Endothelial cell of umbilical vein (primary cell): ENCODE results near the gene RPL4. TPM values are rescaled to one million over a fixed set of nuclear protein-coding genes. Genes with fewer than 3 reads are reported as not detected.

Source experiments
- BruUV-seq: library from RNA; stranded (reverse); fragments of 400-500 nt; replicated peaks from 2 replicates; lab custom pipeline; 2021; lab: Mats Ljungman, UMichigan
- CTCF ChIA-PET: fragments of 300-600, 350-600 bp; sonication (Branson Sonifier 250); formaldehyde crosslinking; loops from one replicate; lab custom pipeline; 2021; ENCODE audit warnings: antibody characterized with exemption, inconsistent platforms; lab: Charles Lee
- POLR2A ChIA-PET: fragments of 300-600, 350-600 bp; sonication (Branson Sonifier 250); formaldehyde crosslinking; loops from one replicate; lab custom pipeline; 2021; ENCODE audit warnings: antibody characterized with exemption, inconsistent platforms; lab: Charles Lee
- DNase-seq: peaks from one replicate; pipeline ENCODE4 v3.0.0-alpha.2; 2011; ENCODE audit warnings: low read depth, low spot score
- FAIRE-seq: peaks from 2 replicates; lab custom pipeline; 2011; peaks lifted over from hg19 to GRCh38; lab: Jason Lieb, UNC
- H2AFZ ChIP-seq: 2 replicates; pipeline ENCODE4 v1.6.0; 2012; ENCODE audit warnings: low read depth, low read length, control low read depth, inconsistent platforms
- H3K27ac ChIP-seq: 2 replicates; pipeline ENCODE4 v1.5.1; 2011; ENCODE audit warnings: low read depth, mild to moderate bottlenecking, control low read depth, low read length, moderate library complexity; ENCODE audit not compliant: insufficient read depth
- H3K27me3 ChIP-seq, 2 experiments: 2 replicates each; pipeline versions ENCODE4 v1.6.0 to v1.6.1; 2011; ENCODE audit warnings: low read length in 2 of 2, mixed read lengths in 1 of 2; ENCODE audit not compliant: control insufficient read depth in 2 of 2, insufficient read depth in 2 of 2
- H3K36me3 ChIP-seq, 2 experiments: 2 replicates in 1 of 2; 3 replicates in 1 of 2; pipeline ENCODE4 v1.5.1; 2011; ENCODE audit warnings: low read length in 2 of 2, mild to moderate bottlenecking in 1 of 2, moderate library complexity in 1 of 2; ENCODE audit not compliant: control insufficient read depth in 2 of 2, insufficient read depth in 2 of 2; ENCODE audit errors: extremely low read depth in 1 of 2
- H3K4me1 ChIP-seq: 3 replicates; pipeline ENCODE4 v1.5.1; 2011; ENCODE audit warnings: mild to moderate bottlenecking, low read length; ENCODE audit not compliant: control insufficient read depth, insufficient read depth; ENCODE audit errors: extremely low read depth
- H3K4me2 ChIP-seq: 2 replicates; pipeline ENCODE4 v1.6.1; 2011; ENCODE audit warnings: low read length, control low read depth, mixed read lengths; ENCODE audit not compliant: insufficient read depth
- H3K4me3 ChIP-seq, 3 experiments: fragments of 200-600 bp in 1 of 3; sonication (generic), shearing (Covaris generic) in 1 of 3; replicated peaks in 1 of 3; 2 replicates each; pipeline ENCODE4 v1.5.1; 2011 to 2016; ENCODE audit warnings: control low read depth in 3 of 3, low read length in 3 of 3, mild to moderate bottlenecking in 2 of 3, inconsistent platforms in 1 of 3, low read depth in 1 of 3, moderate library complexity in 1 of 3; ENCODE audit not compliant: insufficient read depth in 1 of 3
- H3K79me2 ChIP-seq: 2 replicates; pipeline ENCODE4 v1.6.0; 2012; ENCODE audit warnings: low read length, inconsistent platforms; ENCODE audit not compliant: control insufficient read depth, insufficient read depth
- H3K9ac ChIP-seq: replicated peaks from 2 replicates; pipeline ENCODE3; 2011; ENCODE audit warnings: low read length, control low read depth; ENCODE audit not compliant: insufficient read depth; ENCODE audit errors: extremely low read depth
- H3K9me1 ChIP-seq: replicated peaks from 3 replicates; pipeline ENCODE4 v1.6.0; 2011; ENCODE audit warnings: mild to moderate bottlenecking, low read length; ENCODE audit not compliant: control insufficient read depth, insufficient read depth; ENCODE audit errors: extremely low read depth
- H3K9me3 ChIP-seq: replicated peaks from 2 replicates; pipeline ENCODE4 v1.5.1; 2012; ENCODE audit warnings: low read length, inconsistent platforms; ENCODE audit not compliant: control insufficient read depth, insufficient read depth
- H4K20me1 ChIP-seq: replicated peaks from 2 replicates; pipeline ENCODE3; 2011; ENCODE audit warnings: mild to moderate bottlenecking, low read length; ENCODE audit not compliant: control insufficient read depth, insufficient read depth; ENCODE audit errors: extremely low read depth
- EZH2 ChIP-seq: IDR thresholded peaks from 2 replicates; pipeline ENCODE4 v1.6.1; 2012; ENCODE audit warnings: borderline replicate concordance, low read depth, mild to moderate bottlenecking, moderate library complexity, low read length, inconsistent platforms; ENCODE audit not compliant: severe bottlenecking
- FOS ChIP-seq: IDR thresholded peaks from 2 replicates; pipeline ENCODE4 v1.6.1; 2011; ENCODE audit warnings: mild to moderate bottlenecking, low read length, moderate library complexity, borderline replicate concordance; ENCODE audit not compliant: insufficient read depth
- GATA2 ChIP-seq: IDR thresholded peaks from 2 replicates; pipeline ENCODE4 v1.7.0; 2011; ENCODE audit warnings: low read depth, mild to moderate bottlenecking, moderate library complexity, mixed read lengths, low read length; ENCODE audit not compliant: insufficient read length, insufficient read depth
- JUN ChIP-seq: IDR thresholded peaks from 2 replicates; pipeline ENCODE4 v1.6.1; 2011; ENCODE audit warnings: borderline replicate concordance, low read depth; ENCODE audit not compliant: insufficient read length, insufficient read depth
- MYC ChIP-seq: IDR thresholded peaks from one replicate; pipeline ENCODE4 v1.6.1; 2011; ENCODE audit warnings: mild to moderate bottlenecking, low read depth, low read length
- POLR2A ChIP-seq: IDR thresholded peaks from 2 replicates; pipeline ENCODE4 v1.6.1; 2012; ENCODE audit warnings: low read depth, mild to moderate bottlenecking, control low read depth, low read length
- POLR2AphosphoS5 ChIP-seq: IDR thresholded peaks from 2 replicates; pipeline ENCODE4 v1.6.1; 2012; ENCODE audit warnings: low read depth, mild to moderate bottlenecking, control low read depth, low read length, moderate library complexity; ENCODE audit not compliant: insufficient read depth
- dilution Hi-C: fragments of 300-500 bp; cut with MboI; formaldehyde crosslinking; loops from one replicate; pipeline ENCODE4 v1.15.0; 2019; ENCODE audit warnings: low sequenced_read_pairs; ENCODE audit not compliant: extremely low pct_ligation_motif_present
- intact Hi-C: fragments of 100-400 bp; cut with micrococcal nuclease; formaldehyde crosslinking; loops from one replicate; pipeline ENCODE4 v1.10.0; 2022
- polyA plus RNA-seq, 4 experiments: library from polyadenylated mRNA; depleted of rRNA in 3 of 4; stranded (reverse) in 3 of 4; unstranded in 1 of 4; fragments of >200 nt; gene quantifications; 2 replicates each; pipeline versions ENCODE4 v1.2.1 to v1.2.3, GENCODE V29; 2011 to 2012; ENCODE audit warnings: missing spikeins in 1 of 4
- total RNA-seq: library from RNA; stranded (reverse); gene quantifications from 2 replicates; pipeline ENCODE4 v1.2.3, GENCODE V29; 2021
- TF ChIP-seq, protein P1 (sequence below): IDR thresholded peaks from 2 replicates; pipeline ENCODE4 v1.6.1; 2011; ENCODE audit not compliant: insufficient read depth, insufficient read length
- TF ChIP-seq, protein P2 (sequence below), 2 donors: IDR thresholded peaks; 1 replicate in 1 of 2; 2 replicates in 1 of 2; pipeline ENCODE4 v1.5.1; 2011; ENCODE audit warnings: low read length in 2 of 2, mild to moderate bottlenecking in 2 of 2, moderate library complexity in 2 of 2, control low read depth in 1 of 2, inconsistent platforms in 1 of 2, low read depth in 1 of 2; ENCODE audit not compliant: insufficient read depth in 1 of 2; ENCODE audit errors: extremely low read depth in 1 of 2

The RPL4 gene
- total and polyA plus RNA-seq, 2 donors (not counting 3 experiments of a cell fraction or from before 2014, with no cell fraction given): 2,598 to 3,530 TPM

DNA sequence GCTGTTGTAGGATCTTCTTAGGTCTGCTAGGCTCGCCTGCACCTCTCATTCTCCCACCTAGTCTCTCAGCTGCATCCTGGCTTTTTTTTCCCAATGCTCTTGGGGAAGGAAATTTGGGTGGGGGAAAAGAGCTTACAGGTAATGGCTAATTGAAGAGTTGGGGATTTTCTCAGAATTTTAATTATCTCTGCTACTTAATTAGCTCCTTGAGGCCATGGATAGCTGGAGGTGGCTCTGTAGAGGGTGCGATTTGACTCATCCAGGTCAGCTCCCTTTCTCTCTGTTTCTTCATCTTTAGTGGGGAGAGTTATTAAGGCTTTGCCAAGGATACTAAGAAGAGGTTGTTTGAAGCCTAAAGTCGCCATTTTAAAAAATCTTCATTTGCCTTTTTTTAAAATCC lies 29.7 kb downstream of the RPL4 start:
- Histone ChIP-seq H3K9me1 (no peaks in the 10 kb centered on the region), H3K4me3 (no peak overlapping the region), H3K9ac (no peak overlapping the region), H2AFZ (no peak overlapping the region), H3K4me2 (no peak overlapping the region), H3K36me3 (no peaks in the 10 kb centered on the region), H3K27me3 (no peaks in the 10 kb centered on the region), H3K9me3 (no peaks in the 10 kb centered on the region), H3K79me2 (no peaks in the 10 kb centered on the region), H3K27ac (no peak overlapping the region), H3K4me1 (peaks cover 11% of the 10 kb centered on the region), H4K20me1 (no peaks in the 10 kb centered on the region)
- dilution Hi-C loops: no loop called here
- DNase-seq (no peak), FAIRE-seq (no peak)
- intact Hi-C loops: no loop called here
- no TSS peak for BruUV-seq
- TF ChIP-seq EZH2: no peak
- no peak for TF ChIP-seq FOS
- TF ChIP-seq POLR2AphosphoS5: no peak
- TF ChIP-seq GATA2: no peak
- no peak for TF ChIP-seq JUN
- TF ChIP-seq, protein P1, sequence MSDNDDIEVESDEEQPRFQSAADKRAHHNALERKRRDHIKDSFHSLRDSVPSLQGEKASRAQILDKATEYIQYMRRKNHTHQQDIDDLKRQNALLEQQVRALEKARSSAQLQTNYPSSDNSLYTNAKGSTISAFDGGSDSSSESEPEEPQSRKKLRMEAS: no peak
- no peak for TF ChIP-seq MYC
- no peak for TF ChIP-seq POLR2A
- TF ChIP-seq, protein P2, sequence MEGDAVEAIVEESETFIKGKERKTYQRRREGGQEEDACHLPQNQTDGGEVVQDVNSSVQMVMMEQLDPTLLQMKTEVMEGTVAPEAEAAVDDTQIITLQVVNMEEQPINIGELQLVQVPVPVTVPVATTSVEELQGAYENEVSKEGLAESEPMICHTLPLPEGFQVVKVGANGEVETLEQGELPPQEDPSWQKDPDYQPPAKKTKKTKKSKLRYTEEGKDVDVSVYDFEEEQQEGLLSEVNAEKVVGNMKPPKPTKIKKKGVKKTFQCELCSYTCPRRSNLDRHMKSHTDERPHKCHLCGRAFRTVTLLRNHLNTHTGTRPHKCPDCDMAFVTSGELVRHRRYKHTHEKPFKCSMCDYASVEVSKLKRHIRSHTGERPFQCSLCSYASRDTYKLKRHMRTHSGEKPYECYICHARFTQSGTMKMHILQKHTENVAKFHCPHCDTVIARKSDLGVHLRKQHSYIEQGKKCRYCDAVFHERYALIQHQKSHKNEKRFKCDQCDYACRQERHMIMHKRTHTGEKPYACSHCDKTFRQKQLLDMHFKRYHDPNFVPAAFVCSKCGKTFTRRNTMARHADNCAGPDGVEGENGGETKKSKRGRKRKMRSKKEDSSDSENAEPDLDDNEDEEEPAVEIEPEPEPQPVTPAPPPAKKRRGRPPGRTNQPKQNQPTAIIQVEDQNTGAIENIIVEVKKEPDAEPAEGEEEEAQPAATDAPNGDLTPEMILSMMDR (IDR thresholded peaks at IDR 0.05; ENCODE audit: extremely low read depth in 1 of 2, insufficient read depth in 1 of 2, low read depth in 1 of 2, low read length in 2 of 2): no peak
- POLR2A ChIA-PET: no interaction called here
- CTCF ChIA-PET: interaction anchor here (0.8 to 1.5 kb wide), 3 partner anchors 15 to 87 kb away, joined by 3 to 5 read pairs (median 4); no protein-coding TSS in a partner anchor
